ENCODE data around the gene FHIP1B.

The FHIP1B gene

DNA sequence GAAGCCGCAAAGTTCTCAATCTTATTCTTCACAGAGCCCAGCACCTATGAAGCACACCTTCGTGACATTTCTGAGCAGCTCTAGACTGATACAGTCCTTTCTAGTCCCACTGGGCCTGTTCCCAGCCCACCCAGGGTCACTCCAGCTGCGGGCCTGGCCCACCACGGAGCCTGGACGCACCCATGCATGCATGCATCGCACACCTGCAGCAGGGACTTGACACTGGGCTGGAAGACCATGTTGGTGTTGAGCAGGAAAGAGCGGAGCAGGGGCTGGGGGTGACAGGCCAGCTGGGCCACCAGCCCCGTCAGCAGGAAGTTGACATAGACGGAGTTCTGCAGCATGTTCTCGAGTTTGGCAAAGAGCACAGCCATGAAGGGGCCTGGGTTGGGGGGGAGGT is 19.9 kb downstream of the FHIP1B start:
- no peak for TF ChIP-seq YY1 (IDR thresholded peaks at IDR 0.05; ENCODE audit: insufficient read depth, insufficient read length)
- TF ChIP-seq SUZ12 (IDR thresholded peaks at IDR 0.05; ENCODE audit: extremely low read depth, insufficient read depth, insufficient read length), result no peak
- no peak for TF ChIP-seq ZNF274 (IDR thresholded peaks at IDR 0.05; ENCODE audit: low read depth, low read length)
- no peaks in the 10 kb centered on the region for H3K9me3 ChIP-seq (ENCODE audit: insufficient read depth, low read length)
- no peak overlapping the region for H3K9ac ChIP-seq (ENCODE audit: insufficient read length, low read depth)
- H3K27me3 ChIP-seq (ENCODE audit: insufficient read depth, insufficient read length), result no peaks in the 10 kb centered on the region
- H3K4me1 ChIP-seq (ENCODE audit: insufficient read depth, insufficient read length), result no peaks in the 10 kb centered on the region
- H3K4me3 ChIP-seq (ENCODE audit: insufficient read length, low read depth), result no peak overlapping the region
- DNase-seq (ENCODE audit: low read depth, low spot score), result no peak
- peaks cover 86% of the 10 kb centered on the region for H3K36me3 ChIP-seq (ENCODE audit: insufficient read depth, insufficient read length, low read length)

DNA sequence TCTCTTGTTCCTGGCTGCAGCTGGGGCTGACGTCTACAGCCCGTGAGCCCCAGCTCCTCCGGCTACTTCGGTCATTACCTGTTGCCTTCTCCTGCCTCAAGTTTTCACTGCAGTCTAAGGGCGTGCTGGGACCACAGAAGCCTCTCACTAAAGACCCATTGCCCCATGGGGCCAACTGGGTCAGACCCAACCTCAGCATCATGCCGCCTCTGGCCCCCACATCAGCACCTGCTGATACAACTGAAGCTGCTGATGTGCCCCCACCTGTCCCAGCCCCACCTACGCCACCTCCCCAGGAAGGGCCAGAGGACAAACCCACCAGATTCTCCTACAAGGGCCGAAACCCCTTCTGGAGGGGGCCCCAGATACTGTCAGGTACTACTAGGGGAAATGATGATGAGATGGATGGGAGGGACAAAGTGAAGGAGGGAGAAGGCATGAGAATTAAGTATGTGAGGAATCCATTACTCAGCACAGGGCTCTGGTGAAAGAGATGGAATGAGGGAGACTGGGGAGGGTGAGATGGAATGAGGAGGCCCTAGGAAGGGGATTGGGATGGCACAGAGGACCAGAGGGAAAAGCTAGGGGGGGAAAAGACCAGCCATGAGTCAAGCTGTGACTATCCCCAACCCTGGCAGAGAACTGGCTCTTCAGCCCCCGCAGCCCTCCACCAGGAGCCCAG is 24.0 kb downstream of the FHIP1B start:
- Histone ChIP-seq H3K36me3 (ENCODE audit: insufficient read depth, insufficient read length, low read length) (peaks cover 84% of the 10 kb centered on the region), H3K4me3 (ENCODE audit: insufficient read length, low read depth) (no peak overlapping the region), H3K4me1 (ENCODE audit: insufficient read depth, insufficient read length) (no peaks in the 10 kb centered on the region), H3K27me3 (ENCODE audit: insufficient read depth, insufficient read length) (no peaks in the 10 kb centered on the region), H3K9ac (ENCODE audit: insufficient read length, low read depth) (no peak overlapping the region), H3K9me3 (ENCODE audit: insufficient read depth, low read length) (no peaks in the 10 kb centered on the region)
- no peak for TF ChIP-seq YY1 (IDR thresholded peaks at IDR 0.05; ENCODE audit: insufficient read depth, insufficient read length)
- TF ChIP-seq ZNF274 (IDR thresholded peaks at IDR 0.05; ENCODE audit: low read depth, low read length), result no peak
- TF ChIP-seq SUZ12 (IDR thresholded peaks at IDR 0.05; ENCODE audit: extremely low read depth, insufficient read depth, insufficient read length), result no peak
- DNase-seq (ENCODE audit: low read depth, low spot score), result no peak

DNA sequence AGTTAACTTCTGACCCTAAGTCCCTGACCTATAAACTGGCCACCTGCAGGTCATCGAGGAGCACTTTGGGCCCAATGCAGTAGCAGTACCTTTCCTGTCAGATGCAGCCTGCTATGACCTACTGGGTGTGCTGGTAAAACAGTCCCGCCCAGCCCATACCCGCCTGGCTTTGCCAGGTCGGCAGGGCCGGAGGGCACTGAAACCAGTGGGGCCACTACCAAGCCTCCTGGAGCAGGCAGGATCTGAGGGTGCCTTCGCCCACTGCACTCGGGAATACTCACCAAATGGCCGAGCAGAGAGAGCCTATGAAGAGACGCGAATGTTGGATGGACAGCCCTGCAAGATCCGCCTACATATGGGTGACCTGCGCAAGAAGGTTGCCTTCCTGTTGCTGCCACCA is 24.6 kb downstream of the FHIP1B start:
- TF ChIP-seq YY1 (IDR thresholded peaks at IDR 0.05; ENCODE audit: insufficient read depth, insufficient read length) (no peak), ZNF274 (IDR thresholded peaks at IDR 0.05; ENCODE audit: low read depth, low read length) (no peak), SUZ12 (IDR thresholded peaks at IDR 0.05; ENCODE audit: extremely low read depth, insufficient read depth, insufficient read length) (no peak)
- Histone ChIP-seq H3K36me3 (ENCODE audit: insufficient read depth, insufficient read length, low read length) (peaks cover 85% of the 10 kb centered on the region), H3K4me3 (ENCODE audit: insufficient read length, low read depth) (no peak overlapping the region), H3K27me3 (ENCODE audit: insufficient read depth, insufficient read length) (no peaks in the 10 kb centered on the region), H3K9ac (ENCODE audit: insufficient read length, low read depth) (no peak overlapping the region), H3K4me1 (ENCODE audit: insufficient read depth, insufficient read length) (no peaks in the 10 kb centered on the region), H3K9me3 (ENCODE audit: insufficient read depth, low read length) (no peaks in the 10 kb centered on the region)
- no peak for DNase-seq (ENCODE audit: low read depth, low spot score)

DNA sequence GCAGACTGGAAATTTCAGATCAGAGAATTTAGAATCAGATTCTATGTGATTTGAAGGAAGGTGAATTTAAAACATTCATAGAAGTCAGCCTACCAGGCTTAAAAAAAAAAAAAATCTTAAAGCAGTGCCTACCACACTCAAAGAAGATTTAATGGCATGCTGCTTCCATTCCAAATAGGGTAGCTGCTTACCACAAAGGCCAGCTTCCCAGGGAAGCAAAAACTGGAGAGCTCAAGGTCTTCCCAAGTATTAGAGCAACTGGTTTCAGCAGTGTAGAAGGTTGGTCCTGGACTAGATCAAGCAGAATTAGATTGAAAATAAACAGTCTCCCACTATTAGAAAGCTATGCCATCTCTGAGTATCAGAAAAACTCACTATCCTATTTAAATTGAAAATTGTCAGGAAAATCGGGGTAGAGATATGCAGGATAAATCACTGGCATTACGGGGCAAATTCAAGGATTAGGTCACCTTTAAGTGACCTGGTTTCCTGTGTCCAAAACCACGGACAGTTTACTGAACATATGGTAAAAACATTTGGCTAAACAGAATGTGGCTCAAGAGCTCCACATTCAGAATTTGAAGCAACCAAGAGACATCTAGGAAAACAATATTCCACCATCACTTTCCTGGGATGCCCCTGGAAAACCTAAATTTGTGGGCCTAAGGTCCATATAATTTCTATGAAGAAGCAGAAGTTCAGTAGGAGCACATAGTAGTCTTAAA is 27.8 kb downstream of the FHIP1B start:
- no peaks in the 10 kb centered on the region for H3K27me3 ChIP-seq (ENCODE audit: insufficient read depth, insufficient read length)
- no peak overlapping the region for H3K4me3 ChIP-seq (ENCODE audit: insufficient read length, low read depth)
- H3K9ac ChIP-seq (ENCODE audit: insufficient read length, low read depth), result no peak overlapping the region
- H3K9me3 ChIP-seq (ENCODE audit: insufficient read depth, low read length), result no peaks in the 10 kb centered on the region
- TF ChIP-seq YY1 (IDR thresholded peaks at IDR 0.05; ENCODE audit: insufficient read depth, insufficient read length), result no peak
- TF ChIP-seq ZNF274 (IDR thresholded peaks at IDR 0.05; ENCODE audit: low read depth, low read length), result no peak
- no peak for TF ChIP-seq SUZ12 (IDR thresholded peaks at IDR 0.05; ENCODE audit: extremely low read depth, insufficient read depth, insufficient read length)
- no peak for DNase-seq (ENCODE audit: low read depth, low spot score)
- H3K36me3 ChIP-seq (ENCODE audit: insufficient read depth, insufficient read length, low read length), result peaks cover 56% of the 10 kb centered on the region
- H3K4me1 ChIP-seq (ENCODE audit: insufficient read depth, insufficient read length), result no peaks in the 10 kb centered on the region

DNA sequence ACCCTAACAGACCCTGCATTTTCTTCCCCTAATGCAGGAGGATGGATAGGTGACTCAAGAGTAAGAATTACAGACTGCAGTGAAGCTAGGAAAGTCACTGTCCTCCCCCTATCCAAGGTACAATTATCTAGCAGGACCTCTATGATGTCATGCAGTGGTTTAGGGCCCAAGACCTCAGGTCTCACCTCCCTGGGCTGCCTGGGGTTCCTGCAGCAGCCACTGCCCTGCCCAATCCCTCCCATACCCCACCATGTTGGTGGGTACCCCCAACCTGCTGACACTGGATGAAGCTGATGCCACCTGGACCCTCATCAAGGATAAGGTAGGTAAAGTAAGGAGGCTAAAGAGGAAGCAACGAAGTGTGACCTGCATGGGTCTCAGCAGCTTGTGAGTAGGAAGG is 29.1 kb downstream of the FHIP1B start, which contains the start of gene C11orf42:
Gene C11orf42 (plus strand): TSS at position 192 of the 400 bp plus-strand sequence. CDS start 59 bp downstream, at position 251.
- Histone ChIP-seq H3K36me3 (ENCODE audit: insufficient read depth, insufficient read length, low read length) (peaks cover 44% of the 10 kb centered on the region), H3K9me3 (ENCODE audit: insufficient read depth, low read length) (no peaks in the 10 kb centered on the region), H3K4me3 (ENCODE audit: insufficient read length, low read depth) (no peak within 1 kb of the TSS), H3K27me3 (ENCODE audit: insufficient read depth, insufficient read length) (no peaks in the 10 kb centered on the region), H3K9ac (ENCODE audit: insufficient read length, low read depth) (no peak within 1 kb of the TSS), H3K4me1 (ENCODE audit: insufficient read depth, insufficient read length) (no peaks in the 10 kb centered on the region)
- TF ChIP-seq ZNF274 (IDR thresholded peaks at IDR 0.05; ENCODE audit: low read depth, low read length) (no peak), YY1 (IDR thresholded peaks at IDR 0.05; ENCODE audit: insufficient read depth, insufficient read length) (no peak), SUZ12 (IDR thresholded peaks at IDR 0.05; ENCODE audit: extremely low read depth, insufficient read depth, insufficient read length) (no peak)
- no peak for DNase-seq (ENCODE audit: low read depth, low spot score)

DNA sequence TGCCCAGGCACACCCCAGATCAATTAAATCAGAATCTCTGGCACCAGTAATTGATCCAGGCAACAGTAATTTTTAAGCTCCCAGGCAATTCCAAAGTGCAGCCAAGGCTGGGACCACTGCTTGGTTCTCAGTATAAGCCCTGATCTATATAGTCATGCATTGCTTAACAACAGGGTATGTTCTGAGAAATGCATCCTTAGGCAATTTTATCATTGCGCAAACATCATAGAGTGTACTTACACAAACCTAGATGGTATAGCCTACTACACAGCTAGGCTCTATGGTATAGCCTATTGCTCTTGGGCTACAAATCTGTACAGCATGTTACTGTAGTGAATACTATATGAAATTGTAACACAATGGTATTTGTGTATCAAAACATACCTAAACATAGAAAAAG is 29.7 kb downstream of the FHIP1B start:
- Histone ChIP-seq H3K9me3 (ENCODE audit: insufficient read depth, low read length) (no peaks in the 10 kb centered on the region), H3K4me1 (ENCODE audit: insufficient read depth, insufficient read length) (no peaks in the 10 kb centered on the region), H3K4me3 (ENCODE audit: insufficient read length, low read depth) (no peak overlapping the region), H3K36me3 (ENCODE audit: insufficient read depth, insufficient read length, low read length) (peaks cover 37% of the 10 kb centered on the region), H3K9ac (ENCODE audit: insufficient read length, low read depth) (no peak overlapping the region), H3K27me3 (ENCODE audit: insufficient read depth, insufficient read length) (no peaks in the 10 kb centered on the region)
- TF ChIP-seq YY1 (IDR thresholded peaks at IDR 0.05; ENCODE audit: insufficient read depth, insufficient read length) (no peak), ZNF274 (IDR thresholded peaks at IDR 0.05; ENCODE audit: low read depth, low read length) (no peak), SUZ12 (IDR thresholded peaks at IDR 0.05; ENCODE audit: extremely low read depth, insufficient read depth, insufficient read length) (no peak)
- no peak for DNase-seq (ENCODE audit: low read depth, low spot score)

DNA sequence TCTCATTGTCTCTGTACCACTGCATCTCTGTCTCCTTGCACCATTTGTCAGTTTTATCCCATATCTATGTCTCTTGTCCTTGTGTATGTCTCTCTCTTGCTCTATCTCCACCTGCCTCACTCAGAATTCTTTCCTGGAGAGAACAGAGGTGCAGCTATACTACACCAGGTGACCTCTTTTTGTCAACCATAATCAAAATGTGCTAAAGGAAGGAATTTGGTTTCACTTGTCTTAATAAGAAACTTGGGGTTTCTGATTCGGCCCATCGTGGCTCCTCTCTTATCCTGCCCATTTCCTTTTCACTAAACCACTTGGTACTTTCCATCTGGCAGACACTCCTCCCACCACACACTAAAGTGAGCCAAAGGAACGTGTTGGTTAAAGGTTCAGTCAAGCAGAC is 31.1 kb downstream of the FHIP1B start:
- Histone ChIP-seq H3K4me3 (ENCODE audit: insufficient read length, low read depth) (no peak overlapping the region), H3K36me3 (ENCODE audit: insufficient read depth, insufficient read length, low read length) (peaks cover 26% of the 10 kb centered on the region), H3K27me3 (ENCODE audit: insufficient read depth, insufficient read length) (no peaks in the 10 kb centered on the region), H3K9me3 (ENCODE audit: insufficient read depth, low read length) (no peaks in the 10 kb centered on the region), H3K9ac (ENCODE audit: insufficient read length, low read depth) (no peak overlapping the region), H3K4me1 (ENCODE audit: insufficient read depth, insufficient read length) (no peaks in the 10 kb centered on the region)
- no peak for TF ChIP-seq SUZ12 (IDR thresholded peaks at IDR 0.05; ENCODE audit: extremely low read depth, insufficient read depth, insufficient read length)
- TF ChIP-seq ZNF274 (IDR thresholded peaks at IDR 0.05; ENCODE audit: low read depth, low read length), result no peak
- TF ChIP-seq YY1 (IDR thresholded peaks at IDR 0.05; ENCODE audit: insufficient read depth, insufficient read length), result no peak
- DNase-seq (ENCODE audit: low read depth, low spot score), result no peak
